NCI-H187 (cell line): ENCODE data around the gene AASDH.

ENCODE experiments used
- DNase-seq, 2 experiments: peaks; one replicate each; lab custom pipeline; 2025; lab: John Stamatoyannopoulos, UW

The AASDH gene

DNA sequence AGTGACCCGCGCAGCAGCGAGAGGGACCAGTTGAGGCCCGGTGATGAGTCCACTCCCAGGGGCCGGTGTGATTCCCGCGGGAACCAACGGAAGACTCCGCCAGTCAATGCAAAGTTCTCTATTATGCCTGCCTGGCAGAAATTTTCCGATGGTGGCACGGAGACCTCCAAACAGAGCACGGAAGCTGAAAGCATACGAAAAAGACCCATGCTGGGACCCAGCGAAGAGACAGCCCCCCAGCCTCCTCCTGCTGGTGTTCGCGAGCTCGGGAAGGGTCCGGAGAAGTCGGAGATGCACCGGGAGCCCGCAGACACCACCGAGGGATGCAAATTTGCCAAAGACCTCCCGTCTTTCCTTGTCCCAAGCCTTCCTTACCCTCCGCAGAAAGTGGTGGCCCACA, 71.7 kb downstream of the AASDH start:
- DNase-seq, result no peak

DNA sequence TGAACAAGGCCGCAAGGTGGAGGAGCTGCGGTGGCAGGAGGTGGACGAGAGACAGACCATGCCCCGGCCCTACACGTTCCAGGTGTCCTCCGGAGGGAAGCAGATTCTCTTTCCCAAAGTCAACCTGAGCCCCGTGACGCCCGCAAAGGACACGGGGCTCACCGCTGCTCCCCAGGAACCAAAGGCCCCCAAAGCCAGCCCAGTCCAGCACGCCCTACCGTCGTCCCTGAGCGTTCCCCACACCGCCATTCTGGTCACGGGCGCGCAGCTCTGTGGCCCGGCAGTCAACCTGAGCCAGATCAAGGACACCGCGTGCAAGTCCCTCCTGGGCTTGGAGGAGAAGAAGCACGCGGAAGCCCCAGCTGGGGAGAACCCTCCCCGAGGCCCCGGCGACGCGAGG, 72.2 kb downstream of the AASDH start:
- no peak for DNase-seq

DNA sequence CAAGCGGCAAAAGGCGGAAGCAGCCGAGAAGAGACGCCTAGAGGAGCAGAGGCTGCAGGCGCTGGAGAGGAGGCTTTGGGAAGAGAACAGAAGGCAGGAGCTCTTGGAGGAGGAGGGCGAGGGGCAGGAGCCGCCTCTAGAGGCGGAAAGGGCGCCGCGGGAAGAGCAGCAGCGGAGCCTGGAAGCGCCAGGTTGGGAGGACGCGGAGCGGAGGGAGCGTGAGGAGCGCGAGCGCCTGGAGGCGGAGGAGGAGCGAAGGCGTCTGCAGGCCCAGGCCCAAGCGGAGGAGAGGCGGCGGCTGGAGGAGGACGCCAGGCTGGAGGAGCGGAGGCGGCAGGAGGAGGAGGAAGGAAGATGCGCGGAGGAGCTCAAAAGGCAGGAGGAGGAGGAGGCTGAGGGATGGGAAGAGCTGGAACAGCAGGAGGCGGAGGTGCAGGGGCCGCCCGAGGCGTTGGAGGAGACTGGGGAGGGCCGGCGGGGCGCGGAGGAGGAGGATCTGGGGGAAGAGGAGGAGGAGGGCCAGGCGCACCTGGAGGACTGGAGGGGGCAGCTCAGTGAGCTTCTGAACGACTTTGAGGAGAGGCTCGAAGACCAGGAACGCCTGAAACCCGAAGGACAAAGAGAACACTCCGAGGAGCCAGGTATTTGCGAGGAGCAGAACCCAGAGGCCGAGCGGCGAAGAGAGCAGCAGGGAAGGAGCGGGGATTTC, 72.9 kb downstream of the AASDH start:
- no peak for DNase-seq

DNA sequence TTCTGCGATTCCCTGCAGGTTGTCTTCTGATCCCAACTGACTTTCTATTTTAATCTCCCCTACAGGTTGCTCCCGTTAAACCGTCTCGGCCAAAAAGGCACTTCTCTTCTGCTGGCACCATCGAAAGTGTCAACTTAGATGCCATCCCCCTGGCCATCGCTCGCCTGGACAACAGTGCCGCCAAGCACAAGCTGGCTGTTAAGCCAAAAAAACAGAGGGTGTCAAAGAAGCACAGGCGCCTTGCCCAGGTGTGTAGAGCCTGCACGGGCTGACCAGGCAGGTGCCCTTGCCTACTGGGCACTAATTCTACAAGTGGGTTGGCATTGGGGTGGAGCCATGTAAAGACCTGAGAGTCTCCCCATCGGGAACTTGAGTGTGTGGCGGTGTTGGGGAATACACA, 74.2 kb downstream of the AASDH start:
- no peak for DNase-seq

DNA sequence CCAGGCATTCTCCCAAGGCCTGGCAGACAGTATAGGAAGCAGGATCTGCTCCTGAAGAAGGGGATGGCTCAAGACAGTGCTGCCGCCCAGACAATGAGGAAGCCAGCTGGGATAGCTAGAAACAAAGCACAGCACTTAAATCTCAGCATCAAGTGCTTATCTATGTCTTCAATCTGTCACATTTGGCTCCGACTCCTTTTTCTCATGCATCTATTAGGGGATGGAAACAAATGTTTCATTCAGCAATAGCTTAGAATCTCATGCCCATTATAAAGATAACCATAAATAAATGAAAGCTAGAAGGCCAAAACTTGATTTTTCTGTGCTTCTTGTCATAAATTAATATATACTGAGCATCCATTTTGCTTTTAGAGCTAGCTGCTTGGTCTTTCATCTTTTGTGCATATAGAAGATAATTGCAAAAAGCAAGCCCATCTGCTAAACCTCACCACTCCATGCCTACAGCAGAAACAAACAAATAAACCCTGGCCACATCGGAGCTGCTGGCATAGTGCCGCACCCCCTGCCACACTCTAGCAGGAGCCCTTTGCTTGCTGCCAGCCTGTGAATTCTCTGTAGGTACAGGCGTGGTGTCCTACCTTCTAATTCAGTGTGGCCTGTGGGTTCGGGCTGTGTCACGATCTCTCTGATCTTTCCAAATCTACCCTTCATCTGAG, 75.9 kb downstream of the AASDH start:
- DNase-seq, result no peak

DNA sequence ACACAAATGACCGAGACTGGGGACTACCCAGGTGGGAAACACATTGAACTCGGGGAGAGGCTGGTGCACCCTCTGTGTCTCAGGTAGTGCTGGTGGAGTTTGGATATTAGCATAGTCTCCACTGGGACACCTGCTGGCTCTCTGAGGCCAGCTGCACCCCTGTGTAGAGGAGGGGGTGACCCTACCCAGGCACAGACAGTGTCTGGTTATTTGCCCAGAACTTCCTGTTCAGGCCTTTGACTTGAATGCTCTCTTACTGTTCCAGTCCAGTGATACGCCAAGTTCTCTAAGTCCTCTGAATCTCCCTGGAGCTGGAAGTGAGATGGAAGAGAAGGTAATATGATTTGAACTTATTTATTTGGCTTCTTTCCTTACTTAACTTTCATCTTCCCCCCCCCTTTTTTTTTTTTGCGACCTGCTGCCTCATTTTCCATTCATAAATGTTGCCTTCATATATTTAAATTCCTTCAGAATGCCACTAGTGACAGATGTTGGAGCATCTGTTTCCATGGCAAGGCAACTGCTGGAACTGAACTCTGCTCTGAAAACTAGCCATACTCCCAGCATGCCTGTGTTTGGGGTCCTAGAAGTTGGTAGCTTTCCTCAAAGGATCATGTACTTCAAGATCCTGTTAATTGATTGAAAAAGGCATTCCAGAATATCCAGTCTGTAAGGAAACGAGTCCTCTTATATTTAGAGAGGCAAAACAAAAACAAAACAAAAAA, 76.7 kb downstream of the AASDH start:
- no peak for DNase-seq

DNA sequence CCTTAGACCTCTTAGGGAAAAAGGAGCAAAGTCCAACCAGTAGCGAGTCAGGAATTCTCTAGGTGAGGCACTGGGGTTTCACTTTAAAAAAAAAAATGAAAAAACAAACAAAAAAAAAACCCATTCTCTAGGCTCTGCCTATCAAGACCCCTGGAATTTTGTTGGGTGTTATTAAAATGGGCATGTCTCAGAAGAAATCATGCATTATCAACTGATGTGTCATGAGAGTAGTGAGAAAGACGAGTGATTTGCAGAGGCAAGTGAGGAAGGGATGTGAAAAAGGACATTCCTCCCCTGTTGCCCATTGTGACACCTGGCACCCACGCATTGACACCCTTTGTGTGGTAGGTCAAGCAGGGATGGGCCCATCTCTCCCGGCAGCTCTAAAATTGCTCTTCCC, 78.9 kb downstream of the AASDH start:
- DNase-seq, result no peak

DNA sequence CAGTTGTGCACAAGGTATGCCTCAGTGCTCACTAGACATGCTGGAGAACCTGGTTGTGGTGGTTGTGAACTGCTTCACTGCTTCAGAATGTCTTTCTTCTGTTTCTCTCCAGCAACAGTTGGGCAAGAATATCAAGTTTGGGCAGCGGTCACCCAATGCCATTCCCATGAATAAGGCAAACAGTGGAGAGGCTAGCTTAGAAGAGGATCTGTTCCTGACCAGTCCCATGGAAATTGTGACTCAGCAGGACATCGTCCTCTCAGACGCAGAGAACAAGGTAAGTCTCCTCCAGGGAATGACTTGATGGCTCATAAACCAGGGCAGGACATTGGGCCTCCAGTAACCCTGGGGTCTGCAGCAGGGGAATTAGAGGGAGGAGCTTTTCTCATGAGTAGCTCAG, 79.9 kb downstream of the AASDH start:
- DNase-seq, result no peak

DNA sequence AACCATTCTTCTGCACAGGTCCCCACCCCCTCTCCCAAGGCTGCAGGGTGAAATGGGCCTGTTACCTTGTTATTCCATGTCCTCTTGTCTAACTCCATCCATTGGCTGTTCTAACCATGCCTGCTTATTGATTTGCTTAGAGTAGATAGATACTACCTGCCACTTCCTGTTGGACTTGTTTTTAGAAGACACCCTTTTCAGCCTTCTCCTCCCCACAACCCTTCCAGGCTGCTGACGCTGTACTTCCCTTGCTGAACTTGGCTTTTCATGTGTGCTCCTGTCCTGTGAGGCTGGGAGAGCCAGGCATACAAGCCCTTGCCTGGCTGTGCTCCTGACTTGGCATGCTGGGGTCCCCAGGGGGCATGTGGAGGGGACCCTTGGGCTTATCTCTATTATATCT, 81.9 kb downstream of the AASDH start:
- no peak for DNase-seq

DNA sequence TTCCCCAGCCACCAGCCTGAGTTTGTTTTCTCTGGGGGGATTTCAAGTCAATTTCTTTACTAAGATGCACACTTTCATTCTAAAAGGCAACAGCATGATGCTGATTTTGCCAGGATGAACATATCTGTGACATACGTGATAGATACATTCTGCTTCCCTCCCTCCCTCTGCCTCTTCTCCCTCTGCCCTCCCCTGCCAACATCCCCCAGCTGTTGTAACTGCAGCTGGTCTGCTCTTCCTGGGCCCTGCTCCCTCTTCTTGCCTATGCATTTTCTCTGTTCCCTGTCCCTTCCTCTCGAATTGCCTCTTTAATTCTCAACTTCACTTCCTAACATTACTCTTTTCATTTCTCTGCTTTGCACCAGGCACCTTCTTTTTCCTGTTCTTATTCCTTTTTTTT, 83.4 kb downstream of the AASDH start:
- no peak for DNase-seq

DNA sequence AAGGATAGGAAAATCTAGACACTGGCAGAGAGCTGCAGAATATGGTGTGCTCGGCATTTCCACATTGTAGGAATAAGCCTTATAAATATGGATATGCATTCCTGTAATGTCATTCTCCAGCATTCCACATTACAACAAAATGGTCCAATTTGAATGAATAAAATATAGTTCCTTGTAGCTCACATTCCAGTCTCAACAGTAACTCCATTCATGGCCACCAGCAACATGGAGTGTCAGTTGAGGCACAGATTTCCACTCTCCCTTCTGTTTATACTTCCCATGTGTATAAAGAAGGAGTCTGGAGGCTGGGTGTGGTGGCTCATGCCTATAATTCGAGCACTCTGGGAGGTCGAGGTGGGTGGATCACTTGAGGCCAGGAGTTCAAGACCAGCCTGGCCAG, 84.5 kb downstream of the AASDH start:
- DNase-seq, result no peak

DNA sequence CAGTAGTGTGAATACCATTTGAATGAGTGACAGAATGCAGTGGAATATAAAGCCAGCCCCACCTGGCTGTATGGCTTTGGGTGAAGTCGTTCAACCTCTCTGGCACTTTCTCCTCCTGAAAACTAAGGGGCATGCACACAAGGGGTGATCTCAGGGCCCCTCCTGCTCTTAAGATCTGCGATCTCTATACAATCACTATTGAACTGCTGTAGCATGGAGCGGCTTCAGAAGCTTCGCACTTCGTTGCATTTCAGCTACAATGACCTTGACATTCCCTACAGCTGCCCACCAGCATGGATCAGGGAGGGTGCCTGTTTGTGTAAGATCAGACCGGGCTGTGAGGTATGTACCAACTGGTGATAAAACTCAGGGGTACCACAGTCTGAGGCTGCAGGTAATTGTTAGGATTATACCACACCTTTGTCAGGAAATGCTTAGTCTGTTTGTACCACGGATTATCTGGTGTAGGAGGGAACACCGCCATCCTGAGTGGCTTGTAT, 85.2 kb downstream of the AASDH start:
- no peak for DNase-seq

DNA sequence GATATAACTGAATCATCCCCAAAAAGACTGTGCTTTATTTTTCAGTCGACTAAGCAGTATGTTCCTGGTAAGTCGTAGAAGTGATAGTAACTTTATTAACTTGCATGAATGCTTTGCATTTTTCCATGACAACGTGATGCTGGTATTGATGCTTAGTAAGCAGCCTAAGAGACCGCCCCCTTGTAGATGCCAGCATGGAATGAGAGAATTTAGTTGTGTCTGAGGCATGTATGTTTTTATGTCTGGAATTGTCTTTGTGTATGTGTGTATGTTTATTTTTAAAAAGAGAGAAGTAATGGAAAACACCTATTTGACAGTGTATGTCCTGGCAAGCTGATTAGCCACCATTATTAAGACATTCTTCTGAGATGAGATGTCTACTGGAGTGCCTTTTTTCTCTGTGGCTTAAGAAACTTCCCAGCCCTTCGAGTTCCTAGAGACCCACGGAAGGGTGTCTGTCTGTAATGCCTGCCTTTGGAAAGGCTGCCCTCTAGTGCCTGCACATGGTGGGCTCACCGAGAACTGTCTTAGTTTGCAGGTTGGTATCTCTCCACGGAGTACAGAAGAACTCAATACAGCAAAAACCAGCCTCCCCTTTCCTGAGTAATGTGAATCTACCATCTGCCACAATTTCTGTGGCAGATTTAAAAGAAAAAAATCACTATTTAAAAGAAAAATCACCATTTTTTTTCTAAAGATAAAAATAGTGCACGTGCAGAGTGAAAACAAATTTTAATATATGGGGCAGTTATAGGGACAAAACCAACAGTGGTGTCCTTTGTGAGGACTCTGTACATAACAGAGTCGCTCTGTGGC, 85.9 kb downstream of the AASDH start:
- peak; percentile 22 to 37 for DNase-seq

DNA sequence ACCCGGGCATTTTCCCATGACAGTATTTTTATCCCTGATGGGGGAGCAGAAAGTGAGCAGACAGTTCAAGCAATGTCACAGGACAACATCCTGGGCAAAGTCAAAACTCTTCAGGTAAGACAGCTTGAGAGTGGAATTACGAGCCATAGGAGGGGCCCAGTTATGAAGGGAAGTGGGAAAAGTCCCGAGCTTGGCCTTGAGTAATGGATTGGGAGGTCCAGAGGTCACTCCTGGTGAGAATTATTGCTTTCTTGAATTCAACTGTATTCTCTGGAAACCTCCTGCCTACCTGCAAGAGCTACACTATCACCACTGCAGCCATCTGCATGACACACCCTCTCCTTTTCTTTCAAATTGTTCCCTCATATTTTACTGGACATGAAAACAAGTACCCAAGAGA, 89.1 kb downstream of the AASDH start:
- no peak for DNase-seq

DNA sequence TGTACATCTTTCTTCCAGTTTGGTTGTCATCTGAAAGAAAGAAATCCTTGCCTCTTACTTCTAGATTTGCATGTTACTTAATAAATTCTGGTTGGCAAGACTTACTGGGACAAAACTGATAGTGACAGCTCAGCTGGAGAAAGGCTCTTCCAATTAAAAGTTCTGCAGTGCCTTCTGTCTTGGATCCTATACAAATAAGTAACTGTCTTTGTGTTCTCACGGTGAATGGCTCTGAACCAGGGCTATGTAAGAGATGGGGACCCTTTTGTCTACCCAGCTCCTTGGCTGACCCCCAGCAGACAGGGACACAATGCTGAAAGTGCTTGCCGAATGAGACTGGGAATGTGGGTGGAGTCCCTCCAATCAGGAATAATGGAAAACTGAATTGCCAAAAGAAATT, 89.5 kb downstream of the AASDH start:
- DNase-seq, result no peak

DNA sequence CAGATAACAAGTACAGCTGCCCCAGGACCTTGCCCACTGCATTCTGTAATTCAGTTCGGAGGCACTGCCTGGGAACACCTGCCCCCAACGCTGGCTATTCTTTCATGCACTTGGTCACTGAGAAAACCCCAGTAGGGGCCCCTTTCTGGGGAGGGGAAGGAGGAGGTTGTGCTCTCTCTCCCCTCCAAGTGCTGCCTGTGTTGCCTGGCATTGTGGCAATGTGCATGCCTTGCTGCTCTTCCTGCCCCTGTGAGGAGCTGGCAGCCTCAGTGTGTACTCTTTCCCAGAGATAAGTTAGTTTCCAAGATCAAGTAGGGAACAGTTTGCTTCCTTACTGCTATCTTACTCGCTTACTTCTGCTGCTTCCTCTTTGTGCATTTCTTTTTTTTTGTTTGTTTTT, 90.8 kb downstream of the AASDH start:
- no peak for DNase-seq

DNA sequence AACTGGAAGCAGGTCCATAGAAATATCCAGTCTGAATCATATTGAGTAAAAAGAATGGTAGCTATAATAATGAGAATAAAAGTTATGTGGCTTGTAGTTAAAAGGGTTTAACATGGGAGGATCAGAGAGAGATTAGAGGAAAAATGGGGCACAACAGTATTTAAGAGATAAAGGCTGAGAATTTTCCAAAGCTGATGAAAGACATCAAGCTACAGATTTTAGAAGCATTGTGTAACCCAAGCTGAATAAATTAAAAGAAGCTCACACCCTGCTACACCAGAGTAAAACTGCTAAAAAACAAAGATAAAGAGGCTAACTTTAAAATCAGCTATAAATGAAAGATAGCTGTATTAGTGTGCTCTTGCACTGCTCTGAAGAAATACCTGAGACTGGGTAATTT, 94.2 kb downstream of the AASDH start:
- no peak for DNase-seq

DNA sequence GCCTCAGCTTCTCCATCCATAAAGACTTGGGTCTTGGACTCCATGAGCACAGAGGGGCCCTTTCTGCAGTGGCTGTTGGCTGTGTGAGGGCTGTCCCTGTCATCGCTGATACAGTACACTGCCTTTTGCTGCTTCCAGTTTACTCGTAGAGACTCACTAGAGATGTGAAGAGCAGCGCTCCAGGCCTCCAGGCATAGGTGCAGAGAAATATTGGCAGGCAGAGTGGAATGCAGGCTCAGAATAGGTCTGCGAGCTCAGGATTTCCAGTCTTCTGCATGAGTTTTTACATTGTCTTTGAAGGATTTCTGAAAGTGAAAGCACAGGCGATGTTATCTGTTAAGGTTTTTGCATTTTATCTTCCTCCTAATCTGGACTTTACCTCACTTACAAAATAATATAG, 97.4 kb downstream of the AASDH start:
- DNase-seq, result no peak

DNA sequence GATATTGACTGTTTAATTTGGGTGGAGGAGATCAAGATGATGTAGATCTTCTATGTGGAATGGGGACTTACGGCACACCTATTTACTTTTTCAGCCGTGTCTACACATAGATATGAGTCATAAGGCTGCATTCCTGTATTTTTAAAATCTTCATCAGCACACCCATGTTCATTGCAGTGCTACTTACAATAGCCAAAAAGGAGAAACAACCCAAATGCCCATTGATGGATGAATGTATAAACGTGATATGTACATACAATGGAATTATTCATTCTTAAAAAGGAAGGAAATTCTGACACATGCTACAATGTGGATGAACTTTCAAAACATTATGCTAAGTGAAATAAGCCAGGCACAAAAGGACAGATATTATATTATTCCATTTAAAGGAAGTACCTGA, 98.6 kb downstream of the AASDH start:
- DNase-seq, result no peak
